A673 (cell line): Measurements from ENCODE around the gene CYP4V2. TPM values are rescaled to one million over a fixed set of nuclear protein-coding genes. Genes with fewer than 3 reads are reported as not detected.

Experiments
- BruUV-seq: library from RNA; stranded (reverse); fragments of 400-500 nt; replicated peaks from 2 replicates; lab custom pipeline; 2021; lab: Mats Ljungman, UMichigan
- CTCF ChIA-PET: fragments of 300-600 bp; sonication (Branson Sonifier 250); formaldehyde crosslinking; loops from one replicate; lab custom pipeline; 2022; ENCODE audit warnings: antibody characterized with exemption; lab: Charles Lee
- POLR2A ChIA-PET: fragments of 300-600 bp; sonication (Branson Sonifier 250); formaldehyde crosslinking; loops from one replicate; lab custom pipeline; 2022; ENCODE audit warnings: antibody characterized with exemption; ENCODE audit not compliant: low non-redundant PET; lab: Charles Lee
- DNase-seq: peaks from one replicate; pipeline ENCODE4 v3.0.0-alpha.2; 2015; ENCODE audit warnings: low spot score
- H3K27ac ChIP-seq: fragments of 200-600 bp; sonication (generic); 2 replicates; pipeline ENCODE4 v1.5.1; 2016; ENCODE audit warnings: mixed run types, low read depth, mild to moderate bottlenecking, mixed read lengths, antibody characterized with exemption, low read length; ENCODE audit not compliant: poor library complexity, severe bottlenecking
- H3K27me3 ChIP-seq: fragments of 200-600 bp; sonication (generic); replicated peaks from 2 replicates; pipeline ENCODE4 v1.6.1; 2017; ENCODE audit warnings: mixed run types, low read depth, mild to moderate bottlenecking, mixed read lengths, antibody characterized with exemption, low read length; ENCODE audit not compliant: insufficient read depth, poor library complexity
- H3K36me3 ChIP-seq: fragments of 200-600 bp; sonication (generic); 2 replicates; pipeline ENCODE4 v1.6.1; 2016; ENCODE audit warnings: mixed run types, mild to moderate bottlenecking, mixed read lengths, antibody characterized with exemption, low read length; ENCODE audit not compliant: insufficient read depth, poor library complexity, severe bottlenecking
- H3K4me1 ChIP-seq: fragments of 200-600 bp; sonication (generic); 2 replicates; pipeline ENCODE4 v1.6.1; 2017; ENCODE audit warnings: mixed run types, mild to moderate bottlenecking, mixed read lengths, antibody characterized with exemption, low read length; ENCODE audit not compliant: insufficient read depth, poor library complexity, severe bottlenecking
- H3K4me3 ChIP-seq: fragments of 200-600 bp; sonication (generic); 2 replicates; pipeline ENCODE4 v1.5.1; 2016; ENCODE audit warnings: low read depth, mixed run types, mild to moderate bottlenecking, mixed read lengths, low read length; ENCODE audit not compliant: poor library complexity, severe bottlenecking
- H3K9me3 ChIP-seq: fragments of 200-600 bp; sonication (generic); 2 replicates; pipeline ENCODE4 v1.6.1; 2016; ENCODE audit warnings: mixed run types, low read depth, mild to moderate bottlenecking, mixed read lengths, antibody characterized with exemption, low read length; ENCODE audit not compliant: poor library complexity, severe bottlenecking
- EZH2 ChIP-seq: fragments of 200-600 bp; sonication (generic); IDR thresholded peaks from 2 replicates; pipeline ENCODE4 v1.6.1; 2017; ENCODE audit warnings: borderline replicate concordance, low read depth, mild to moderate bottlenecking, mixed read lengths, antibody characterized with exemption, low read length; ENCODE audit not compliant: poor library complexity, severe bottlenecking
- intact Hi-C: fragments of 100-400 bp; cut with micrococcal nuclease; formaldehyde crosslinking; loops from one replicate; pipeline ENCODE4 v1.10.0; 2022; ENCODE audit not compliant: unreplicated experiment
- total RNA-seq: library from RNA; stranded (reverse); gene quantifications from 2 replicates; pipeline ENCODE4 v1.2.3, GENCODE V29; 2021
- TF ChIP-seq, protein P1 (sequence below): fragments of 300-800, 200-600 bp; sonication (generic); conservative IDR thresholded peaks from 2 replicates; pipeline ENCODE4 v1.5.1; 2017; ENCODE audit warnings: low read depth, mild to moderate bottlenecking, antibody characterized with exemption, low read length, moderate library complexity, mixed read lengths

The CYP4V2 gene
- total RNA-seq, 1 experiment from 2014 or later = 14.3 TPM

DNA sequence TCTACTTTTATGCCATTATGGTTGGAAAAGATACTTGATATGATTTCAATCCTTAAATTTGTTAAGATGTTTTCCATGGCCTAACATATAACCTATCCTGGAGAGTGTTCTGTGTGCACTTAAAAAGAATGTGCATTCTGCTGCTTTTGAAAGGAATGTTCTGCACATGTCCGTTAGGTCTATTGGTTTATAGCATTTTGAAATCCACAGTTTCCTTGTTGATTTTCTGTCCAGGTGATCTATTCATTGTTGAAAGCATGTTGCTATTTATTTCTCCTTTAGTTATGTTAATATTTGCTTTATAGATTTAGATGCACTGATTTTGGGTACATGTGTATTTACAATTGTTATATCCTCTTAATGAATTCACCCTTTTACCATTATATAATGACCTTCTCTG, 30.3 kb downstream of the CYP4V2 start:
- no TSS peak for BruUV-seq
- POLR2A ChIA-PET = no interaction called here
- intact Hi-C loops = no loop called here
- peaks cover 10% of the 10 kb centered on the region for H3K4me1 ChIP-seq
- no peak overlapping the region for H3K27ac ChIP-seq
- no peak for DNase-seq
- no peaks in the 10 kb centered on the region for H3K27me3 ChIP-seq
- TF ChIP-seq EZH2 = no peak
- TF ChIP-seq, protein P1, sequence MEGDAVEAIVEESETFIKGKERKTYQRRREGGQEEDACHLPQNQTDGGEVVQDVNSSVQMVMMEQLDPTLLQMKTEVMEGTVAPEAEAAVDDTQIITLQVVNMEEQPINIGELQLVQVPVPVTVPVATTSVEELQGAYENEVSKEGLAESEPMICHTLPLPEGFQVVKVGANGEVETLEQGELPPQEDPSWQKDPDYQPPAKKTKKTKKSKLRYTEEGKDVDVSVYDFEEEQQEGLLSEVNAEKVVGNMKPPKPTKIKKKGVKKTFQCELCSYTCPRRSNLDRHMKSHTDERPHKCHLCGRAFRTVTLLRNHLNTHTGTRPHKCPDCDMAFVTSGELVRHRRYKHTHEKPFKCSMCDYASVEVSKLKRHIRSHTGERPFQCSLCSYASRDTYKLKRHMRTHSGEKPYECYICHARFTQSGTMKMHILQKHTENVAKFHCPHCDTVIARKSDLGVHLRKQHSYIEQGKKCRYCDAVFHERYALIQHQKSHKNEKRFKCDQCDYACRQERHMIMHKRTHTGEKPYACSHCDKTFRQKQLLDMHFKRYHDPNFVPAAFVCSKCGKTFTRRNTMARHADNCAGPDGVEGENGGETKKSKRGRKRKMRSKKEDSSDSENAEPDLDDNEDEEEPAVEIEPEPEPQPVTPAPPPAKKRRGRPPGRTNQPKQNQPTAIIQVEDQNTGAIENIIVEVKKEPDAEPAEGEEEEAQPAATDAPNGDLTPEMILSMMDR = no peak
- H3K4me3 ChIP-seq = no peak overlapping the region
- H3K36me3 ChIP-seq = no peaks in the 10 kb centered on the region
- CTCF ChIA-PET = no interaction called here
- H3K9me3 ChIP-seq = peaks cover 9% of the 10 kb centered on the region

DNA sequence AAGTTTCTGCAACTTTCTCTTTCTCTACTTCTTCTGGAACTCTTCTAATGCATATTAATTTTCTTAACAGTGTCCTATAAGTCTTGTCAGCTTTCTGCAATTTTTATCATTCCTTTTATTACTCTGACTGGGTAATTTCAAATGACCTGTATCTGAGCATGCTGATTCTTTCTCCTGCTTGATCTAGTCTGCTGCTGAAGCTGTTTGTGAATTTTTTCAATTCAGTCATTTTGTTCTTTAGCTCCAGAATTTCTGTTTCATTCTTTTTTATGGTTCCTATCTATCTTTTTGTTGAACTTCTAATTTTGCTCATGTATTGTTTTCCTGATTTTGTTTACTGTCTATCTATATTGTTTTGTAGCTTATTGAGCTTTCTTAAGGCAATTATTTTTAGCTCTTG, 34.5 kb downstream of the CYP4V2 start:
- no peaks in the 10 kb centered on the region for H3K36me3 ChIP-seq
- no peak overlapping the region for H3K27ac ChIP-seq
- no peak for DNase-seq
- CTCF ChIA-PET = no interaction called here
- H3K4me3 ChIP-seq = no peak overlapping the region
- no peak for TF ChIP-seq EZH2
- TF ChIP-seq, protein P1 = no peak
- no peaks in the 10 kb centered on the region for H3K4me1 ChIP-seq
- POLR2A ChIA-PET = no interaction called here
- intact Hi-C loops = no loop called here
- H3K9me3 ChIP-seq = peaks cover 9% of the 10 kb centered on the region
- H3K27me3 ChIP-seq = no peaks in the 10 kb centered on the region
- BruUV-seq = no TSS peak

DNA sequence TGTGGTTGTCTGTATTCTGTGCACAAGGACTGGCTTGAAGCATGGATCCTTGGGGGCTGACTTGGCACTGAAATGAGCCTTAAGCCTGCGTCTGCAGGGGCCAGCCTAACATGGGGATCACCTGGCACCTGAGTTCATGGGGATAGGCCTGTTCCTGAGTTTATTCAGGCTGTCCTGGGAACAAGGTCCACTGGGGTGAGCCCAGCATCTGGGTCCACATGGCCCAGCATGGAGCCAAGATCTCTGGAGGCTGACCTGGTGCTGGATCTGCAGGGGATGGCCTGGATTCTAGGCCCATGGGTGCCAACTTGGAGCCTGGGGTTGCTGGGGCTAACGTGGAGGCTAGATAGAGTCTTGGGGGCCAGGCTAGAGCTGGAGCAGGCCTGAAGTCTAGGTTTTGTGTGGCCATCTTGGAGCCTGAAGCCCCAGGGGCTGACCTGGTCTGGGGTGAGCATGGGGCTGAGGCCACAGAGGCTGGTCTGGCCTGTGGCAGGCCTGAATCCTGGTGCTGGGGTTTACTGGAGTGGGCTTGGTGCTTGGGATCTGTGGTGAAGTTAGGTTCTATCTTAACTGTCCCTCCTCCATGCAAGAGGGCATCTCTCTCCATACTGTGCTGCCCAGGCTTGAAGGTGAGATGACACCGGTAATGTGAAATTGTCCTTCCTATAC, 35.3 kb downstream of the CYP4V2 start:
- POLR2A ChIA-PET = no interaction called here

More for the DNA sequence above, 35.3 kb downstream of the CYP4V2 start:
- Histone ChIP-seq H3K27me3 (no peaks in the 10 kb centered on the region), H3K27ac (no peak overlapping the region), H3K4me3 (no peak overlapping the region), H3K4me1 (no peaks in the 10 kb centered on the region), H3K9me3 (peaks cover 9% of the 10 kb centered on the region), H3K36me3 (no peaks in the 10 kb centered on the region)
- CTCF ChIA-PET = no interaction called here
- DNase-seq = no peak
- TF ChIP-seq, protein P1 = no peak
- no peak for TF ChIP-seq EZH2
- intact Hi-C loops = no loop called here
- BruUV-seq = no TSS peak
